Measurements from ENCODE around the gene EVI5.

The EVI5 gene

DNA sequence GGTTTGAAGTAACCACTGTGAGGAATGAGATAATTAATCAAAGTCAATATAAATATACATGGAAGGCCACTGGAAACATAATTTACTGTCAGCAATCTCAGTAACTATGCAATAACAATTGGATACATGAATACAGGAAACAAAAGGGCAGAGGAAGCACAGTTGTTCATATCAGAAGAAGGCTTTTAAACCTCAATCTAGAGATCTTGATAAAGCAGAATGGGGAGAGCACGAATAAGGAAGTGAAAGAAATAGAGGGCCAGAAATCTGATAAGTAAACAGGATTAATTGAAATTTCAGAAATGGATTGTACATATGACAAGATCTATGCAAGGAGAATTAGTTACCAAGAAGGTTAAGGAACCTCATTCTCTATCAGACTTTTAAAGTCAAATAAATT is 93.0 kb downstream of the EVI5 start:
- TF ChIP-seq CTCF (IDR thresholded peaks at IDR 0.05; ENCODE audit: borderline replicate concordance, insufficient read depth, low read depth, low read length), result no peak
- no peak overlapping the region for H3K4me3 ChIP-seq (ENCODE audit: low read depth, low read length)

GRCh38 chr1:92690212-92690906 is 94.5 kb downstream of the EVI5 start:
- H3K4me3 ChIP-seq (ENCODE audit: low read depth, low read length), result no peak overlapping the region
- no peak for TF ChIP-seq CTCF (IDR thresholded peaks at IDR 0.05; ENCODE audit: borderline replicate concordance, insufficient read depth, low read depth, low read length)

DNA sequence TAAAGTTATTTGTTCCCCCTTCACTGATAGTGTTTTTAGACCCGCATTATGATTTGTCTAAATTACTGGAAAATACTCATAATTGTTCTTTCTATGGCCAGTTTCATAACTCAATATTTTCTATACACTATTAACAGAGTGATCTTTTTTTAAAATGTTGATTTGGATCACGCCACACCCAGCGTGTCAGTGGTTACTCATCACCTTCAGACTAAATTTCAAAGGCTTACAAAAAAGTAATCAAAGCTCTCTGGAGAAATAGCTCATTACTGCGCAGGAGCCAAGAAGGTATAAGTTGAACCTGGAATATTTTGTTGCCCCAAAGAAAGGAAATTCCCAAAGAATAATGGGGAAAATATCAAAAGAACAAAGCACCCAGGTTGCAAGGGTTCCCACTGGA is 104.9 kb downstream of the EVI5 start:
- TF ChIP-seq CTCF (IDR thresholded peaks at IDR 0.05; ENCODE audit: borderline replicate concordance, insufficient read depth, low read depth, low read length), result no peak

DNA sequence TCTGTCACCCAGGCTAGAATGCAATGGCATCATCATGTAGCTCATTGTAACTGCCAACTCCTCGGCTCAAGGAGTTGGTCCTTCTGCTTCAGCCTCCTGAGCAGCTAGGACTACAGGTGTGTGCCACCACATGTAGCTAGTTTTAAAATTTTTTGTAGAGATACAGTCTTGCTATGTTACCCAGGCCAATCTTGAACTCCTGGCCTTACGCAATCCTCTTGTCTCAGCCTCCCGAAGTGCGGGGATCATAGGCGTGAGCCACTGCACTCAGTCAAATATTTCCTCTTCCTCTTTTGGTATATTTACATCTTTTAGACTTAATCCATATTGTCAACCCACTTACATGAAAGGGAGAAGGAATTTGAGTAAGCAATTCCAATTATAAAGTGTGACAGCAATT is 121.1 kb downstream of the EVI5 start:
- no peak for TF ChIP-seq CTCF (IDR thresholded peaks at IDR 0.05; ENCODE audit: borderline replicate concordance, insufficient read depth, low read depth, low read length)
- no peak overlapping the region for H3K4me3 ChIP-seq (ENCODE audit: low read depth, low read length)

More for the DNA sequence above, 104.9 kb downstream of the EVI5 start:
- no peak overlapping the region for H3K4me3 ChIP-seq (ENCODE audit: low read depth, low read length)

- TF ChIP-seq CTCF (IDR thresholded peaks at IDR 0.05; ENCODE audit: borderline replicate concordance, insufficient read depth, low read depth, low read length), result no peak
- H3K4me3 ChIP-seq (ENCODE audit: low read depth, low read length), result no peak overlapping the region
These were observed 122.9 kb downstream of the EVI5 start for GRCh38 chr1:92662048-92662447.

GRCh38 chr1:92657701-92658100 is 127.2 kb downstream of the EVI5 start:
- no peak overlapping the region for H3K4me3 ChIP-seq (ENCODE audit: low read depth, low read length)
- TF ChIP-seq CTCF (IDR thresholded peaks at IDR 0.05; ENCODE audit: borderline replicate concordance, insufficient read depth, low read depth, low read length), result no peak

GRCh38 chr1:92655197-92655801 is 129.6 kb downstream of the EVI5 start:
- no peak for TF ChIP-seq CTCF (IDR thresholded peaks at IDR 0.05; ENCODE audit: borderline replicate concordance, insufficient read depth, low read depth, low read length)
- no peak overlapping the region for H3K4me3 ChIP-seq (ENCODE audit: low read depth, low read length)
